Activated CD4-positive, alpha-beta T cell treated with anti-CD3 and anti-CD28 coated beads, Interleukin-2, amount 50 U/mL, for 4 hours (primary cell): ENCODE measurements around the gene CCDC85C.

Experiments used
- DNase-seq, 2 experiments: peaks; one replicate each; pipeline ENCODE4 v3.0.0-alpha.2; 2020

The CCDC85C gene

GRCh38 chr14:99587460-99588278 is 16.3 kb downstream of the CCDC85C start:
- DNase-seq = no peak

DNA sequence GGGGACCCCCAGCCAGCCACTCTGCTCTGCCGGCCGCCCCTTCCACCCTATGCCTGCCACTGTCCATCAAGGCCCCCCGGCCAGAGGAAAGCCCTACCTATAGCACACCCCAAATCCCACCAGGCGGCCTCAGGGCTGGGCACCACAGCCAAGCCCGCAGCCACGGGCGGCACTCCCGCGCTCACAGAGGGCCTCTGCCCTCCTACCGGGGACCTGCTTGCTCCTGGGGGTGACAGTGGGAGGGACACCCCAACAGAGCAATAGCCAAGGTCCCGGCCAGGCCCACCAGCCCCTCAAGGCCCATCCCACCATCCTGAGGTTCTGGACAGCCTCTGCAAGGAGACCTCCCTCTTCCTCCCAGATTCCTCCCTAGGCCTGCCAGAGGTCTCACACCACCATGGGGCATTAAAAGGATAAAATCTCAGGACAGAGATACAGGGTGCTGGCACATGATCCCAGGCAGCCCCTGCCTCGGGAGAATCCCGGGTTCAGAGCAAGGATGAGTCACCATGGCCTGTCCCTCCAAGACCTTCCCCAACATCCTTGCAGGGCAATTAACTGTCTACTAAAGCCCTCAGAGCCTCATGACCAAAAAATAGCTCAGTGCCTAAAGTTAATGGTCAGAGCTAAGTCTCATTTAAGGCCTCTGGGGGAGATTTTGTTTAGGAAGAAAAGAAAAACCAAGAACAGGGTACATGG is 17.1 kb downstream of the CCDC85C start:
- DNase-seq = no peak

- no peak for DNase-seq
Measured at GRCh38 chr14:99586054-99586760, 17.8 kb downstream of the CCDC85C start.

- no peak for DNase-seq
Measured at GRCh38 chr14:99584823-99585222, 19.2 kb downstream of the CCDC85C start.

DNA sequence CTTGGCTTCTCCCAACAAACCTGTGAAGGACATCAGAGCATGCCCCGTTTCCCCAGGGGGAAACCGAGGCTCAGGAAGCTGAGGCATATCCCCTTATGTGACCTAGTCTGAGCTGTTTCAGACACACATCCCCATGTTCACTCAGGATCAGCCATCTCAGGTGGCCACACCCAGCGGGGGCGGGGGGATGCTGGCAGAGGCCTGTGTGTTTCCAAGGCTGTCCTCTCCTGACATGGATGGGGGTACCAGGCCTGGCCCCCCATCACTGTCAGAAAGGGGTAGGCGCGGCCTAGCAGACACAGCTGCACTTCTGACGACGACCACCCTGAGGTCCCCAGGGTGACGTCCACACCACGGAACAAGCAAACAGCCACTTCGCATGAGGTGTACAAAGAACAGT is 22.1 kb downstream of the CCDC85C start:
- no peak for DNase-seq

DNA sequence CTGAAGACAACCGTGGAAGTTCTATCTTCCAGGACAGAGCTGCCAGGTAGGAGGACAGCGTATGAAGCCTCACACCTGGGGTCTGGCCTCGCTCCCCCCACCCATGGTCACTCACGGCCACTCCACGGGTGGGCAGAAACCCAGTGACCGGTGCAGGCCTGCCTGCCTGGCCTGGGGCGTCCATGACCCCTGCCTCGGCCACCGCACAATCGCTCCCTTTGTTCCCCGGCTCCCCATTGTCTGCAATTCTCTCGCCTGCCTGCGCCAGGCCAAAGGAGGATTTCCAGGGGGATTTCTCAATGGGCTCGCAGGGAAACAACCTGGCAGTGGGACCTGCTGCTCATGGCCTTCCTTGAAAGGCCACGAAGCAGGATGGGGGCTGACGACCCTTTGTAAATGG is 22.6 kb downstream of the CCDC85C start:
- no peak for DNase-seq

DNA sequence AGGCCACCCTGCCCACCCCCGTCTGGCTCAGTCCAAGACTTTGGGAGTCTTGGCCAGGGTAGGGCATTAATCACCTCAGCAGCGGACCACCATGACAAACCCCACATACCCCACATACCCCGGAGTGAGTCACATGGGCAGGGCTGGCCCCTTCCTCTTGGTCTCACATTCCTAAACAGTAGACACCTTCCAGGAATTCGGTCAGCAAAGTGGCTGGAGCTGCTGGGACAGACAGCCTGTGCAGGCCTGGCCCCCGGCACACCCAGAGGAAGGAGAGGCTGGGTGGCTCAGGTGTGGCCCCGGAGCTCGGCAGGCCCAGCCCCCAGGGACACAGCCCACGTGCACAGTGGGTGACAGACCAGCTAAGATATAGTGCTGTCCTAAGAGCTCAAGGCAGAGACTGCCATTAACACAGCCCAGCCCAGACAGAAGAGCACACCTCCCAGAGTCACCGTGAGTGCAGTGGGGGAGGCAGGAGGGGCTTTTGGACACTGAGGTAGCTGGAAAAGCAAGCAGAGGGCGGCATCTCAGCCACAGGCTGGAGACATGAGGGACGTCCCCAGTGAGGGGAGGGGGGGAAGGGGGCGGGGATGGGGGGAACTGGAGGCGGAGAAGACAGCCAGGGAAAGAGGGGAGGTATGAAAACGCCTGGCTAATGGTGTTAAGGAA is 24.0 kb downstream of the CCDC85C start:
- DNase-seq = no peak

- DNase-seq = no peak
Measured at GRCh38 chr14:99579120-99579836, 24.7 kb downstream of the CCDC85C start.

- no peak for DNase-seq
Measured at GRCh38 chr14:99578541-99579101, 25.4 kb downstream of the CCDC85C start.

DNA sequence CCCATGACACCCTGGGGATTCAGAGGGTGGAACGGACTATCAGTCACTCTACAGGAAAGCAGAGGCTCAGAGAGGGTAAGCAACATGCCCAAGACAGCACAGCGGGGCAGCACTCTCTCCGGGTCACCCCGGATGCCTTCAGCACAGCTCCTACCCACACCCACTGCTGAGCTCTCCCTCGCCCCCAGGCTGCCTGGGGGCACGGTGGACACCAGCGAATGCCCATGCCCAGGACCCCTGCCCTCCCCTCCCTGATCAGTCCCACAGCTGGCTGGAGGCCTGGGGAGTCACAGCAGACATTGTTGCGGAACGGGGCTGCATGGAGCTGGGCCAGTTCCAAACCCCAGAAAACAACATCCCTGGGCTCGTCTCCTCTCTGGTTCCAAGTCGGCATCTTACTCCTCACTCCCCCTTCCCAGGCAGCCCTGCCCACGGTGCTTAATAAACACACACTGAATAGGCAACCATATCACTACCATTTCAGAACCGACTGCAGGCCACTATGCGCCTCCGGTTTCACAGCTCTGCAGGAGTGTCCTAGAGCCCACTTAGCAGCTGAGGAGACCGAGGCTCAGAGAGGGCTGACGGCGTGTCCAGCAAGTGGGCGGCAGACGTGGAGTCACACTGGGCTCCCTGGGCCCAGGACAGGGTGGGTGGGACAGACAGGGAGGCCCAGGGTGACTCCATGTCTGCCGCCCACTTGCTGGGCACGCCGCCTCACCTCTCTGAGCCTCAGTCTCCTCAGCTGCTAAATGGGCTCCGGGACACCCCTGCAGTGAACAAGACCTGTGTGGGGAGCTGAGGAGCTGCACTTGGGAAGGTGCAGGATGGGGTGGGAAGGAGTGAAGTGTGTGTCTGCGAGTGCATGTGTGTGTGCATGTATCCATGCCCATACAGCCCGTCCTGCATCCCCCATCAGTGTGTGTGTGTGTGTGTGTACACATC is 27.0 kb downstream of the CCDC85C start:
- DNase-seq = no peak

- DNase-seq = no peak
Measured at GRCh38 chr14:99576304-99576703, 27.7 kb downstream of the CCDC85C start.

- no peak for DNase-seq
Measured at GRCh38 chr14:99575043-99576023, 28.7 kb downstream of the CCDC85C start.

DNA sequence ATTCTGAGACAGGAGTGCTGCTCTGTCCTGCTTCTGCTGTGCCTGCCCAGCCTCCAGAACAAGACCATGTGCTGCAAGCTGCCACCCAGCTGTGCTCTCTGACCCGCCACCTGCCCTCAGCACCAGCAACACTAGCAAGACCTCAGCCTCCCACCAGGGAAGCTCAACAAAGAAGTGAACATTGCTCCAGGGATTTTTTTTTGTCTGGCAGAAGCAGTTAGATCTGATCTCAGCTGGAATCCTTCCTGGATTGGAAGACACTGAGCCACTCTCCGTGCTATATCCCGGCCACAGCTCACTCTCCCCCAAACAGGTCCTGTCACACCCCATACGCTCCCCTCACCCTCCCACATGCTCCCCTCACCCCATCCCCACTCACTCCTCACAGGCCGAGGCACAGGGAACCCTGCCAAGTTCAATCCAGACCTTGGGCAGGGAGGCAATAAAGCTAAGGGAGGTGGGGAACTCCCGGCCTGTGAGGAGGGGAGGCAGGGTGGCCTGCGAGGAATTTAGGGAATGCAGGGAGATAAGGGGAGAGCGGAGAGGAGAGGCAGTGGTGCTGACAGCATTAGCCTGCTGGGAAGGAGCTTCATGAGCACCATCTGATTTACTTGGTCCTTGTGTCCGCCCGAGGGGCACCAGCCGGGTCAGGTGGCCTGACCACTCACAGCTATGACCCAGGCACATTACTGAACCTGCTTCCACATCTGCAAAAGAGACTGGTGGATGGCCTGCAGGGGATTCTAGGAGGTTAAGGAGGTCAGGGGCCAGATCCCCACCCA is 29.7 kb downstream of the CCDC85C start:
- DNase-seq = no peak

GRCh38 chr14:99573436-99574098 is 30.4 kb downstream of the CCDC85C start:
- DNase-seq = no peak

DNA sequence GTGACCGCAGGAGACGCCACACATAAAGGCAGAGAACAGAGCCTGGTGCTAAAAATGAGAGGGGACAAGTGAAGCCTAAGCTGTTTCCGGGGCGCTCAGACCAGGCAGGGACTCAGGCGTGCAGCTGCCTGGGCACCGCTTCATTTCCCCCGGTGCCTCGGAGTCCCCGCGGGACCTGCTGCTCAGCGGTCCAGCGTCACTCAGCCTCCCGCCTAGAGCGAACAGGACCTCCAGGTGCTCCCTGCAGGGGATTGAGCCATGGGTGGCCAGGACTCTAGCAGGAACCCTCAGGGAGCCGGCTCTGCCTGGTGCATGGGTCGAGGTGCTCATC is 31.0 kb downstream of the CCDC85C start:
- DNase-seq = no peak

- DNase-seq = no peak
Measured at GRCh38 chr14:99572173-99572999, 31.6 kb downstream of the CCDC85C start.

DNA sequence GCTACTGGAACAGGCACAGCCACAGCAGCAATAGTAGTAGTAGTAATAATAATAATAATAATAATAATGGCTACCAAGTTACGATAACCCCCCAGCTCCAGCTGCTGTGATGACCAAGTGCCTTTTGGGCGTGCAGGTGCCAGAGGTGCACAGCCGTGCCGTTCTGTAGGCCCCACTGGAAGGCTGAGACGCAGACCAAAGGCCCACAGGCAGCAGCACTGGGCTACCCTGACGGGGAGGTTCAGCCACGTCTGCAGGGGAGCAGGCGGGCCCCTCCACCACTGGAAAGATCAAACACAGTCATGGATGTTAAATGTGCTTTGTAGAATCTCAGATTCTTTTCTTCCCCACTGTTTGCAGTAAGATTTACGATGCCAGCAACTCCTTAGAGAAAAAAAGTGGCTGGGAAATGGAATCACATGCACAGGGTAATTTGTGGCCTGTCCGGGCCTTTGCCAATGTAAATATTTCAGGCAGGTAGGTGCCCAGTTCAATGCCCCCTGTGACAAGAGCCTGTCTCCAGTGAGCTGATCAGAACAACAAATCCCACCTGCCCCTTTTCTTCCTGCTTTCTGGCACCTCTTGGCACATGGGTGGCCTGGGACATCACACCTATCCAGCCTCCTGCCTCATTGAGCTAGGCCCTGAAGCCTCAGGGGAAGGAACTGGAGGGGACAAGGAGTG is 32.6 kb downstream of the CCDC85C start:
- no peak for DNase-seq
